Inferior parietal cortex (tissue), 1 donor: ENCODE measurements around the gene ETNPPL.

ENCODE experiments used
- DNase-seq: peaks from one replicate; pipeline ENCODE4 v3.0.0-alpha.2; 2016; ENCODE audit errors: extremely low spot score

The ETNPPL gene

DNA sequence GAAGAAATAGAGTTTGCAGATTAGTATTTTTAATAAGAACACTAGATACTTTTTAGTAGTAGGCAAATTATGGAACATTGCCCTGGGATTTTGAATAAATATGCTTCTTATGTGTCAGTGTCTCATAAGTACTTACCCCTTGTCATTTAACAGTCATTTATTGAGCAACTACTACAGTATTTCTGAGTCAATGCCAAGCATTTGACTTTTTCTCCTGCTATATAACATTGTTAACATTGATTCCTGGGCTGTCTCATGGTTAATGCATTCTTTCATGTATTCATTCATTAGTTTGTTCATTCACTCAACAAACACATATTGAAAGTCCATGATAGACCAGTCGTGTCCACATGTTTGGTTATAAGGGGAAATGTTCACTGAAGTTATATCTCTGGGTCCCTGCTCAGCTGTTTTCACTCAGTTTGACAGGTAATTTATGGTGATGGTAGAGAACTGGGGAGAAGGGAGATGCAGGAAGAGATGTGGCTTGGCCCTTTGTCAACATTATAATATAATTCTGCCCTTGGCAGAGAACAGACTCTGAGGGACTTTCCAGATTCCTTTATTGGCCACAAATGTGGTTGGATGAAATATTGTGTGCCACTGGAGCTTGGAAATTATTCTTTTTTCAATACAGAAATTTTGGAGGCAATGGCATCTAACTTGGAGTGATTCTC is 62.6 kb downstream of the ETNPPL start:
- DNase-seq, result no peak

- DNase-seq, result no peak
Measured at GRCh38 chr4:108696160-108696559, 66.7 kb downstream of the ETNPPL start.

GRCh38 chr4:108695062-108695461 is 67.8 kb downstream of the ETNPPL start:
- no peak for DNase-seq

DNA sequence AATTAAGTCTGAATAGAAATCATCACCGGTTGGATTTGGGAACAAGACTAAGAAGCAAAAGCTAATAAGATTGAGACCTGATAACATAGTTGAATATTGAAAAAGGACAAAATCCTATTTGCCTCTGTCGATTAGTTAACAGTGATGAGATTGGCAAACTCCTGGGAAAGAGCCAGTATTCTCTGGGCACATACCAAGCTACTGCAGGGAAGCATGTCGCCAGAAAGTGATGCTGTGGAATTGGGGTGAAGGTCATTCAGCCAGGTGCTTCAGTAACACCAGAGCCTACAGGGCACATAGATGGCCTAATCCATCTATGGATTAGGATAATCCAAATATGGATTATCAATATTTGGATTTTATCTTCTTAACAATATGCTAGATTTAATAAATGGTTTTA is 68.4 kb downstream of the ETNPPL start:
- DNase-seq, result no peak

DNA sequence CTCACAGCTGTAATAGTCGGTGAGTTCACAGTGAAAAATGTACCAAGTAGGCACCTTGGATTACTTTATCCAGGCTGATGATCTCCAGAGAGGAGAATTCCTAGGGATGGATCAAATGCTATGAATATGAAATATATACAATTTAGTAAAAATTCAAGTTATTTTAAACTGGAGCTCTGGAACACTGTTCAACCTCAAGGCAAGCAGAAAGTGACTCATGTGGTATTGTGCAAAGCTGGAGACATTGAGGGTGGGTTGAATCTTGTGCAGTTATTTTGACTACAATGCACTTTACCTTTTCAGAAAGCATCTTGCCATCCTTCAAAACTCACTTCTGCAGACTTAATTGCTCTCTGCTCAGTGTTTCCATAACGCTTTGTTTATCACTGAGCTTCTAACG is 69.0 kb downstream of the ETNPPL start:
- DNase-seq, result no peak

GRCh38 chr4:108693211-108693610 is 69.6 kb downstream of the ETNPPL start:
- DNase-seq, result no peak
